Glutamatergic neuron (in vitro differentiated cells): Measurements from ENCODE around the gene SUMF1. TPM values are rescaled to one million over a fixed set of nuclear protein-coding genes. Genes with fewer than 3 reads are reported as not detected.

ENCODE experiments used
- DNase-seq: peaks from one replicate; pipeline ENCODE4 v3.0.0; 2022
- H3K27ac Mint-ChIP-seq: one replicate; pipeline ENCODE4 v1.8.0; 2020; ENCODE audit warnings: mild to moderate bottlenecking, mixed read lengths, inconsistent platforms; ENCODE audit not compliant: unreplicated experiment
- H3K27me3 Mint-ChIP-seq: one replicate; pipeline ENCODE4 v1.8.0; 2020; ENCODE audit warnings: mild to moderate bottlenecking, moderate library complexity, mixed read lengths, inconsistent platforms; ENCODE audit not compliant: unreplicated experiment
- H3K36me3 Mint-ChIP-seq: one replicate; pipeline ENCODE4 v1.8.0; 2020; ENCODE audit warnings: mild to moderate bottlenecking, mixed read lengths, inconsistent platforms; ENCODE audit not compliant: unreplicated experiment
- H3K4me1 Mint-ChIP-seq: one replicate; pipeline ENCODE4 v1.8.0; 2020; ENCODE audit warnings: mild to moderate bottlenecking, low read depth, mixed read lengths, inconsistent platforms; ENCODE audit not compliant: unreplicated experiment
- H3K4me3 Mint-ChIP-seq: one replicate; pipeline ENCODE4 v1.8.0; 2020; ENCODE audit warnings: mild to moderate bottlenecking, mixed read lengths, inconsistent platforms; ENCODE audit not compliant: unreplicated experiment
- H3K9me3 Mint-ChIP-seq: one replicate; pipeline ENCODE4 v1.8.0; 2020; ENCODE audit warnings: mild to moderate bottlenecking, moderate library complexity, mixed read lengths, inconsistent platforms; ENCODE audit not compliant: unreplicated experiment
- total RNA-seq: library from RNA; stranded (reverse); fragmentation: NEBNext Ultra II Directional; extraction: Animal tissue kit (Norgen Biotek cat#: 25700); gene quantifications from one replicate; pipeline ENCODE4 v1.2.1, GENCODE V29; 2021; ENCODE audit not compliant: unreplicated experiment
- TF ChIP-seq, protein P1 (sequence below): fragments of 200-600 bp; sonication (generic); IDR thresholded peaks from one replicate; pipeline ENCODE4 v1.5.0; 2021; ENCODE audit not compliant: partially characterized antibody, unreplicated experiment

The SUMF1 gene
- total RNA-seq, 1 donor from 2014 or later, result 7.2 TPM

DNA sequence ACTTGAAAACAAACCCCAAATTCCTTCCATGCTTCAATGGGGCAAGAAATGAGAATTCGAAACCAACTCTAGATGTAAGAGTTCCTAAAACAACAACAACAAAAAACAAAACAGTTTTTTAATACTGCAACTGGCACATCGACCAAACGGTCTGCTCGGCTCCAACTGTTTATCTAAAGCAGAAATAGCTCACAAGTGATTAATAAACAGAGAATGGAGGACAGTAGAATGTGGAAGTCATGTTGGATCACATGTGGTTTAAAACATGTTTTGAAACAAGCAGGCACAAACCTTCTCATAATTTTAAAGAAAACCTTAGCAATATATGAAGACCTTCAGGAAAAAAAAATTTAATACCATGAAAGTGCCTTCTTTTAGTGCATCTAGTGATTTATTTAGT, 108.8 kb downstream of the SUMF1 start:
- no peaks in the 10 kb centered on the region for H3K36me3 Mint-ChIP-seq
- no peak for DNase-seq

DNA sequence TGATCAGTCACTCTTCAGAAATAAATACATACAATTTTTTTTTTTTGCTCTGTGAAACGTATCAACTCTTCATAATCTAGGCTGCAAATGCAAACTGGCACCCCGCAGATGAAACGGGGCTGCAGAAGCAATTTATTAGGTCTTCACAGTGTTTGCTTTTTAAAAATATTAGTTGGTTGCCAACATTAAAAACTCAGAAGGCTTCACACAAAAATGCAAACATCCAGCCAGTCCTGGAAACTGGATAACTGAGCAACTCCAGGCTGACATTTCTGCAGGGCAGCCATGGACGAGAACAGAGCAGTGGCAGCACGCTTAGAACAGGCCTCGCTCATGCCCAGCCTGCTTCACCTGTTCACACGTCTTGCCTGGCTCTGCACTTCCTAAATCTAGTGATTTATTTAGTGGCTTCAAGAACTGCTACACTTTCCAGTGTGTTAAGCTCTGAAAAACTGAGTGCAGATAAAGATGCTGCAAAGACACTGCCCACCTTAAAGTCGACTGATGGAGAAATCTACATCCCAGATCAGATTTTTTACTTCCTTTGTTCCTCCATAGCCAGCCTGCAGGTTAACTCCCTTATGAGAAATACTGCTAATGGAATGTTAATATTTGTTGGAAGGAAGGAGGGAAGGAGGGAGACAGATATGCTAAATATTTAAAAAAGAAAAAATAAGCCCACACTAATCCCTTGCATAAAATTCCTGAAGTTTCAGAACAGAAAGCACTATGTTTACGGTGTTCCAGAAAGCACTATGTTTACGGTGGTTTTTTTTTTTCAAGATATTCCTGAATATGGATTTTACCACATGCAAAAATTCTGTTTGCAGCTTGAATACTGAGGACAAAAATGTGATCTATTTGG, 110.3 kb downstream of the SUMF1 start:
- Mint-ChIP-seq H3K4me3 (no peak overlapping the region), H3K27ac (no peak overlapping the region), H3K36me3 (no peaks in the 10 kb centered on the region), H3K27me3 (no peaks in the 10 kb centered on the region), H3K9me3 (peaks cover 2% of the 10 kb centered on the region), H3K4me1 (no peaks in the 10 kb centered on the region)
- no peak for DNase-seq
- TF ChIP-seq, protein P1, sequence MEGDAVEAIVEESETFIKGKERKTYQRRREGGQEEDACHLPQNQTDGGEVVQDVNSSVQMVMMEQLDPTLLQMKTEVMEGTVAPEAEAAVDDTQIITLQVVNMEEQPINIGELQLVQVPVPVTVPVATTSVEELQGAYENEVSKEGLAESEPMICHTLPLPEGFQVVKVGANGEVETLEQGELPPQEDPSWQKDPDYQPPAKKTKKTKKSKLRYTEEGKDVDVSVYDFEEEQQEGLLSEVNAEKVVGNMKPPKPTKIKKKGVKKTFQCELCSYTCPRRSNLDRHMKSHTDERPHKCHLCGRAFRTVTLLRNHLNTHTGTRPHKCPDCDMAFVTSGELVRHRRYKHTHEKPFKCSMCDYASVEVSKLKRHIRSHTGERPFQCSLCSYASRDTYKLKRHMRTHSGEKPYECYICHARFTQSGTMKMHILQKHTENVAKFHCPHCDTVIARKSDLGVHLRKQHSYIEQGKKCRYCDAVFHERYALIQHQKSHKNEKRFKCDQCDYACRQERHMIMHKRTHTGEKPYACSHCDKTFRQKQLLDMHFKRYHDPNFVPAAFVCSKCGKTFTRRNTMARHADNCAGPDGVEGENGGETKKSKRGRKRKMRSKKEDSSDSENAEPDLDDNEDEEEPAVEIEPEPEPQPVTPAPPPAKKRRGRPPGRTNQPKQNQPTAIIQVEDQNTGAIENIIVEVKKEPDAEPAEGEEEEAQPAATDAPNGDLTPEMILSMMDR, result no peak

More for the DNA sequence above, 108.8 kb downstream of the SUMF1 start:
- H3K4me3 Mint-ChIP-seq, result no peak overlapping the region
- TF ChIP-seq, protein P1, result no peak
- no peak overlapping the region for H3K27ac Mint-ChIP-seq
- peaks cover 2% of the 10 kb centered on the region for H3K9me3 Mint-ChIP-seq
- no peaks in the 10 kb centered on the region for H3K4me1 Mint-ChIP-seq
- no peaks in the 10 kb centered on the region for H3K27me3 Mint-ChIP-seq

DNA sequence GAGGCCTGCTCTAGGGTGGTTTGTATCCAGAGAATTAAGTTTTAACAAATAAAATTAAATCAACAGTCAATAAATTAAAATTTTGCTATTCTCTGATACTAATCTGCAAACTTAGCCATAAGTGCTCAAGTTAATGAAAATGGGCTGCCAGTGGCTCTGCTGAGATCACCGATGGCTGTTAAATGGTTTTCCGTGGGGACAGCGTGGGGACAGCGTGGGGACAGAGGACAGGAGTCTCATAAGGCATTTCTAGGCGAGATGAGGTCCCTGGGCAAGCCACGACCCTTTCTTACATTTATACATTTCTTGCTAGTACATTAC, 110.9 kb downstream of the SUMF1 start:
- Mint-ChIP-seq H3K36me3 (no peaks in the 10 kb centered on the region), H3K27ac (no peak overlapping the region), H3K4me3 (no peak overlapping the region), H3K27me3 (no peaks in the 10 kb centered on the region), H3K9me3 (peaks cover 2% of the 10 kb centered on the region), H3K4me1 (no peaks in the 10 kb centered on the region)
- TF ChIP-seq, protein P1, result no peak
- no peak for DNase-seq

DNA sequence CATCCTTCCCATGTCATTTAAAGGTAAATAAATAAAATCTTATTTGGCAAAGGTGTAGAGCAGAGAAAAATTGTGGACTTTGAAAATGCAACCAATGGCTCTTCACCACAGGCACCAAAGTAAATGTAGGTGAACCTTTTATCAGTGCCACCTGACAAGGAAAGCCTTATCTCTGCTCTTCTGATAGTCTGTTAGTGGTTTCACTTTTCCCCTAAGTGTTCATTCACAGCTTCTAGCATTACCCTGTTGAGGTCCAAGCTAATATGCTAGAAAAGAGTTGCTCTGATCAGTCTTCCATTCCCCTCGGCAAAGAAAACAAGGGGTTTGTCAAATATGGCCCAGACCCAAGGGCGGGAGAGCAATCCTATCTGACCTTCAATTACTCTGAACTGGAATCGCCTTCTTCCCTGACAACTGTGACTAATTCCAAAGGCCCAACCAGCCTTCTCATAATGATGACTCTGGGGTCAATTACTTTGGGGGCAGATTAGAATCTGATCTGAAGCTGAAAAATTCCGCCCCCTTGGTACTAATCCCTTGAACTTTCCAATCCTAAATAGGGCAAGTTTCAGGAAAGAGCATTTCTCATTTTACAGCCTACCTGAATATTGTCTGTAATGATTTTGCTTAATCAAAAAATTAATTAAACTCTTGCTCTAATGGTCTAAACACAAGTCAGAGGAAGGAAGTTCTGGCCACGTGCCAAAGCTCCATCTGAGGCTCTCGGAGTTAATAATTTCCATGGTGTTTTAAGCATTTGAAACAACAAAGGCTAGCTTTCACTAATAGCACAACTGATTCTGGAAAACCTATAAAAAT, 111.5 kb downstream of the SUMF1 start:
- no peaks in the 10 kb centered on the region for H3K4me1 Mint-ChIP-seq
- DNase-seq, result no peak
- H3K4me3 Mint-ChIP-seq, result no peak overlapping the region
- H3K27me3 Mint-ChIP-seq, result no peaks in the 10 kb centered on the region
- H3K9me3 Mint-ChIP-seq, result peaks cover 2% of the 10 kb centered on the region
- no peak overlapping the region for H3K27ac Mint-ChIP-seq
- TF ChIP-seq, protein P1, result no peak
- no peaks in the 10 kb centered on the region for H3K36me3 Mint-ChIP-seq

DNA sequence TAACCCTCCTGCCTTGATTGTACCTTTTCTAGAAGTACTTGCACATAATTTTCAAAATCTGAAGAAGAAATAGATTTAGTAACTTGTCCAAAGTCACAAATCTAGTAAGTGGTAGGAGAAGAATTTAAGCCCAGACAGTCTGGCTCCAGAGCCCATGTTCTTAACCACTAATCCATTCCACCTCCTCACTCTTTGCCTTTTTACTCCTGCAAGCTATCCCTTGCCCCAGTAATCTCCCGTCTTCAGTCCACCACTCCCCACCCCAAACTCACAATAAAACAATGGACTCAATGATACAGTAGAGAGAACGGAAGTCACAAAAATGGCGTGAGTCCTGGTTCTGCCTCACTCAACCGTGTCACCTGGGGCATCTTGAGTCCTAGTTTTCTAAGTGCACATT, 115.2 kb downstream of the SUMF1 start:
- no peak for DNase-seq

More for the DNA sequence above, 115.2 kb downstream of the SUMF1 start:
- Mint-ChIP-seq H3K36me3 (no peaks in the 10 kb centered on the region), H3K4me3 (no peak overlapping the region), H3K27me3 (no peaks in the 10 kb centered on the region), H3K4me1 (no peaks in the 10 kb centered on the region), H3K9me3 (no peaks in the 10 kb centered on the region), H3K27ac (no peak overlapping the region)
- TF ChIP-seq, protein P1, result no peak
